Measurements from ENCODE around the gene LETM1. TPM values are rescaled to one million over a fixed set of nuclear protein-coding genes. Genes with fewer than 3 reads are reported as not detected.

Gene LETM1
- total and polyA plus RNA-seq, 2 of the 8 experiments (the other 6 are each of a cell fraction or from before 2014, with no cell fraction given), result 19.8 to 50.1 TPM

- no peak overlapping the region for H3K14ac ChIP-seq (ENCODE audit: insufficient read length)
- DNase-seq (ENCODE audit: low read depth in 1 of 2, low spot score in 2 of 2), result no peak
- no peak overlapping the region for H3K9ac ChIP-seq (replicated peaks in 1 of 4; ENCODE audit: extremely low read depth in 1 of 4, low read depth in 3 of 4, low read length in 3 of 4)
- no peak overlapping the region for H3K27ac ChIP-seq (ENCODE audit: low read depth, low read length)
- POLR2A ChIA-PET (ENCODE audit: partially characterized antibody), result no interaction called here
- no peak overlapping the region for H4K8ac ChIP-seq (ENCODE audit: extremely low read depth, insufficient read depth, low read length)
- H3K4ac ChIP-seq (replicated peaks; ENCODE audit: insufficient read length, low read depth, low read length), result no peak overlapping the region
- no peak overlapping the region for H3K56ac ChIP-seq (replicated peaks; ENCODE audit: insufficient read length, low read depth, low read length)
- peak overlapping the region; percentile 25 to 64 for H3K4me2 ChIP-seq (ENCODE audit: insufficient read depth in 1 of 2, low read depth in 2 of 2, low read length in 2 of 2)
- H3K79me1 ChIP-seq (ENCODE audit: low read depth, low read length), result no peaks in the 10 kb centered on the region
- no peak overlapping the region for H2BK12ac ChIP-seq (ENCODE audit: low read depth, low read length)
- peaks cover 0 to under 1% (median under 1%) of the 10 kb centered on the region in 4 experiments; a peak in 3 of 7 replicates for H3K4me1 ChIP-seq (replicated peaks in 1 of 4; ENCODE audit: control insufficient read depth in 3 of 4, insufficient read depth in 4 of 4, low read length in 3 of 4)
- H2BK15ac ChIP-seq (ENCODE audit: low read length), result no peak overlapping the region
- TF ChIP-seq CBX5 (IDR thresholded peaks at IDR 0.05; ENCODE audit: low read depth, low read length) (no peak), ASH2L (IDR thresholded peaks at IDR 0.05; ENCODE audit: low read length) (no peak), SP2 (IDR thresholded peaks at IDR 0.05; ENCODE audit: low read length) (no peak), SUZ12 (IDR thresholded peaks at IDR 0.05; ENCODE audit: low read length) (peak; percentile 55), NANOG (IDR thresholded peaks at IDR 0.05; ENCODE audit: insufficient read depth, low read depth, low read length, poor library complexity, severe bottlenecking) (no peak), EZH2 (IDR thresholded peaks at IDR 0.05; ENCODE audit: low read depth, low read length, severe bottlenecking) (peak; percentile 38), SIX5 (IDR thresholded peaks at IDR 0.05; ENCODE audit: low read depth, low read length) (no peak), E2F6 (IDR thresholded peaks at IDR 0.05) (peak; percentile 29; the same call in 1 of the 2 replicates), YY1 (IDR thresholded peaks at IDR 0.05; ENCODE audit: low read depth, low read length) (no peak)
- no peak for FAIRE-seq
- peaks cover 11 to 22% of the 10 kb centered on the region in 2 experiments for H4K20me1 ChIP-seq (replicated peaks in 1 of 2; ENCODE audit: control insufficient read depth in 1 of 2, insufficient read depth in 2 of 2, low read length in 2 of 2)
- H3K27me3 ChIP-seq (replicated peaks in 1 of 4; ENCODE audit: control insufficient read depth in 3 of 4, extremely low read depth in 1 of 4, insufficient read depth in 3 of 4, low read length in 3 of 4), result peaks cover 75 to 98% (median 97%) of the 10 kb centered on the region in 4 experiments
- H3K18ac ChIP-seq (ENCODE audit: extremely low read depth, low read length), result no peak overlapping the region; the same call in 1 of the 2 replicates
- H3K36me3 ChIP-seq (ENCODE audit: control insufficient read depth in 2 of 4, insufficient read depth in 4 of 4, low read length in 3 of 4), result no peaks in the 10 kb centered on the region
- no peak overlapping the region for H4K5ac ChIP-seq (ENCODE audit: insufficient read length, low read depth, low read length)
- H3K79me2 ChIP-seq (ENCODE audit: control insufficient read depth in 1 of 2, insufficient read depth in 2 of 2, low read length in 2 of 2), result no peaks in the 10 kb centered on the region
- no peak overlapping the region for H2BK5ac ChIP-seq (ENCODE audit: low read depth, low read length)
- CTCF ChIA-PET (ENCODE audit: partially characterized antibody), result interaction anchor here (0.7 to 2.0 kb wide), 4 partner anchors 11 to 117 kb away, joined by 3 to 9 read pairs (median 6); no protein-coding TSS in a partner anchor
- H2BK20ac ChIP-seq (ENCODE audit: low read length), result no peak overlapping the region
- no peak overlapping the region for H2BK120ac ChIP-seq (replicated peaks; ENCODE audit: low read depth, low read length)
- no peak overlapping the region for H3K23ac ChIP-seq (ENCODE audit: insufficient read length)
- H4K91ac ChIP-seq (replicated peaks; ENCODE audit: insufficient read length, low read length), result no peak overlapping the region
- no peaks in the 10 kb centered on the region for H3K9me3 ChIP-seq (ENCODE audit: insufficient read depth in 2 of 2, low read depth in 1 of 2, low read length in 1 of 2)
- H2AK5ac ChIP-seq (ENCODE audit: low read depth, low read length), result no peak overlapping the region
- H2AFZ ChIP-seq (ENCODE audit: low read length), result no peak overlapping the region; the same call in 1 of the 2 replicates
- WGBS, 2 experiments (ENCODE audit: extremely low coverage in 1 of 2, insufficient coverage in 1 of 2, insufficient read length in 1 of 2, insufficient replicate concordance in 2 of 2, low coverage in 1 of 2, low lambda C conversion rate in 2 of 2, missing lambda C conversion rate in 1 of 2), result 33% methylated on average over 19 of the region's 45 CpGs; no CpG with 5 or more reads in 1 of the 2 experiments
- peak overlapping the region; percentile 7 to 59 (median 18); a peak in 6 of 8 replicates for H3K4me3 ChIP-seq (ENCODE audit: extremely low read depth in 1 of 4, insufficient read depth in 2 of 4, low read depth in 3 of 4, low read length in 4 of 4)
- H3K23me2 ChIP-seq (ENCODE audit: low read depth, low read length), result peaks cover 4% of the 10 kb centered on the region; the same call in 1 of the 2 replicates
These were observed 6.3 kb upstream of the LETM1 start for GRCh38 chr4:1862055-1862911.
